8988T (cell line): ENCODE results near the gene OTOA.
A peak's percentile ranks its signal among the peaks of the same experiment; 100 is the strongest.
"Not testable (repeated sequence)": the region's sequence is repeated elsewhere in the genome, so short reads cannot be mapped to it uniquely, and the experiment has no call there.

ENCODE experiments used
- DNase-seq: peaks from one replicate; pipeline ENCODE4 v3.0.0; 2011

Gene OTOA

GRCh38 chr16:21683184-21683583 lies 19.4 kb downstream of the OTOA start:
- DNase-seq: no peak

DNA sequence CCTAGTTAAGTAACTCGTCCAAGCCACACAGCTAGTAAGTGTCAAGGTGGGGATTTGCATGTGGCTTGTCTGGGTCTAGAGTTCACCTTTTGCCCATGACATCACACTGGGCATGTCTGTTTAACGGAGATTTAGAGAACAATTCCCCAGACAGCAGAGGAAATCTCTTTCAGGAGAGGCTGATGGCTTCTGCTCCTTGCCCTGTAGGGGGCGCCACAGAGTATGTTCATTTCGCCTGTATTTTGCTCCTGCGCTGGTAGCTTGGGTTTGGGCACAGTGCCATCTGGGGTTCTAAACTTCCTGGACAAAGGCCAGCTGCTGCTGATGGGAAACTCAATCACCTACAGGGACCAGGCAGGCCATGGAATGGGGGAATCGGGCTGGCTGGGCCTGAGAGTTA lies 20.4 kb downstream of the OTOA start:
- DNase-seq: no peak

DNA sequence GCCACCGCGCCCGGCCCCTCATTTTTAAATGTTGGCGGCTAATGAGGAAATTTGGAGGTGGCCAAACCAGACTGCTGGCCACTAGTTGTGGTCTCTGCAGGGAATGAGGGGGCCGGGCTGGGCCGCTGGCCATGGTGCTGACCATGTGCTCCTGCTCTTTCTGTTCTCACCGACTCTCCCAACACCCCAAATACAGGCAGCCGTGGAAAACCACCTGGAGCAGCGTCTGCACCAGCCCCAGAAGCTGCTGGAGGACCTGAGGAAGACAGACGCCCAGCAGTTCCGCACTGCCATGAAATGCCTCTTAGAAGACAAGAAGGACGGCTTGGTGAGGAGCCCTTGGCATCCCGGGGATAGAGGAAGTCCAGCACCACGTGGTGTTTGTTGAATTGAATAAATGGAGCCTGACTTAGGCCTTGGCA lies 21.3 kb downstream of the OTOA start:
- no peak for DNase-seq

GRCh38 chr16:21689107-21689506 lies 25.3 kb downstream of the OTOA start:
- no peak for DNase-seq

GRCh38 chr16:21690967-21691366 lies 27.2 kb downstream of the OTOA start:
- not testable (repeated sequence) for DNase-seq

GRCh38 chr16:21694609-21695008 lies 30.8 kb downstream of the OTOA start:
- DNase-seq: no peak

DNA sequence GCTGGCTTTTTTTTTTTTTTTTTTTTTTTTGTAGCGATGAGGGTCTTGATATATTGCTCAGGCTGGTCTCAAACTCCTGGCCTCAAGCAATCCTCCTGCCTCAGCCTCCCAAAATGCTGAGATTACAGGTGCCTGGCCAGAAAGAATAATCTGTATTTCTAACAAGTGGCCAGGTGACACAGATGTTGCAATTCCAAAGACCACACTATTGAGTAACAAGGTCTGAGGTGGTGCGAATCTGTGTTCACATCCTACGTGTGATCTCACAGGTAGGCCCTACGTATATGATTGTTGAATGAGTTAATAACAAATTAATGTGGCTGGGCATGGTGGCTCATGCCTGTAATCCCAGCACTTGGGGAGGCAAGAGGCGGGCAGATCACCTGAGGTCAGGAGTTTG lies 33.3 kb downstream of the OTOA start:
- no peak for DNase-seq

GRCh38 chr16:21698169-21699032 lies 34.6 kb downstream of the OTOA start:
- DNase-seq: no peak

GRCh38 chr16:21701271-21701670 lies 37.5 kb downstream of the OTOA start:
- no peak for DNase-seq

DNA sequence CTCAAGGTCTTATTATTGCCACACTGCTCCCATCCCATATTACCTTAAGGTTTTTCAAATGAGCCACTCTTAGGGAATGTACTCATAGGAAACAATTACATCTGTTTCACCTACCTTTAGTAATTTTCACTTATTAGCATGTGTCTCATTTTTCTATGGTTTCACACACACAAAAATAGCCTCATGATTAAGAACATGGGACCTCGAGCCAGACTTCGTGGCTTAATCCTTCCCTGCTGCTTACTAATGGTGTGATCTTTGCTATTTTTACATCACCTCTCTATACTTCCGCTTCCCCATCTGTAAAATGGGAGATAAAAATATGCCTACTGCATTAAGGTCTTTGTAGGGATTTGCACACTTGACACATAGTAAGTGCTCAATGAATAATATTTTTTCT lies 38.5 kb downstream of the OTOA start:
- DNase-seq: no peak

- no peak for DNase-seq
Measured at GRCh38 chr16:21703156-21703555, 39.4 kb downstream of the OTOA start.

DNA sequence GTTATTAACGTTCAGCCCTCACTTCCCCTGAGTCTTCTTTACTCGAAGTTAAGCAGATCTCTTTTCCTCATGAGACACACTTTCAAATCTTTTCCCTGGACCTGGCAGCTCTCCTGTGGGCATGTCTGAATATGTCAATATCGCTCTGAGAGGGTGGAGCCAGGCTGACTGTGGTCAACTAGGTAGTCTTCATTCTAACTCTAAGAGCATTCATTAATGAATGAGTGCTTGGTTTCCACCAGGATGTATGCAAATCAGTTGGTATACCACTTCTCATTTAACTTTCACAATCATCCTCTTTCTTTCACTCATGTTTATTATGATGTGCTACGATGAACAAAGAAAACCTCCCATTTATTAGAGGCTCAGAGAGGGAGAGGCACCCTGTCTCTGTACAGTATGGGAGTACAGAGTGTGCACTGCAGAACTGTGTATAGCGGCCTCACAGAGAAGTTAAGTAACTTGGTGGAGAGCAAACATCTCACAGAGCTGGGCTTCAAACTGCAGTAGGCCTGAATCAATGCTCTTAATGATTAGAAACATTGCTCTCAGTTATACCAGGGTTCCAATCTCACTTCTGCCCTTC lies 39.9 kb downstream of the OTOA start:
- no peak for DNase-seq

- DNase-seq: no peak
Measured at GRCh38 chr16:21704266-21704665, 40.5 kb downstream of the OTOA start.

DNA sequence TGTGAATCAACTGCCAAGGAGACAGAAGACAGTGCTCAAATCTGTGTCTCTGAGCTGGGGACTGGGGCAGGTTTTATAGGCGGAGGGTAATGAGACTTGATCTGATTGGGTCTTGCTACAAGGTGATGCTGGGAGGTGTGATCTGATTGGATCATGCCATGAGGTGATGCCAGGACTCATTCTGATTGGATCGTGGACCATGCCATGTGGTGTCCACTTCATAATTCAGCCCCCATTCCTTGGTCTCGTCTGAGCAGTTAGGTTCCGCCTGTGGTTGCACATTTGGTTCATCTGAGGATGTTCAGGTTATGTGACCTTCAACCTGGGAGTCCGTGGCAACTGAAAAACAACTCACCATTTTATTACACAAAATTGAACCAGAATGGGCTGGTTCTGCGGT lies 41.0 kb downstream of the OTOA start:
- no peak for DNase-seq

GRCh38 chr16:21708533-21709115 lies 44.9 kb downstream of the OTOA start:
- DNase-seq: peak; percentile 36

DNA sequence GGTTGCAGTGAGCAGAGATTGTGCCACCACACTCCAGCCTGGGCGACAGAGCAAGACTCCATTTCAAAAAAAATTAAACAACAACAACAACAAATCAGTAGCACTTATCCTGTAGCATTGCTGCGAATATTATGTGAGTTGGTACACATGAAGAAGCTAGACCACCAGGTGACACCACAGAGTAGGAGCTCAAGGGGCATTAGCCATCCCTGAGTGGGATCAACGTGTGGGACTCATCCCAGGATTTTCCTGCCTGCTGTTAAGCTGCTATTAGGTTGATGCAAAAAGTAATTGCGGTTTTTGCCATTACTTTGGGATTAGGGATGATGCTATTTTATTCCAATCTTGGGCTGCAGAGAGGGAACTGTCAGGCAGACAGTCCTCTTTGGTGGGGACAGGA lies 47.2 kb downstream of the OTOA start:
- no peak for DNase-seq

- no peak for DNase-seq
Measured at GRCh38 chr16:21713549-21714368, 50.0 kb downstream of the OTOA start.

DNA sequence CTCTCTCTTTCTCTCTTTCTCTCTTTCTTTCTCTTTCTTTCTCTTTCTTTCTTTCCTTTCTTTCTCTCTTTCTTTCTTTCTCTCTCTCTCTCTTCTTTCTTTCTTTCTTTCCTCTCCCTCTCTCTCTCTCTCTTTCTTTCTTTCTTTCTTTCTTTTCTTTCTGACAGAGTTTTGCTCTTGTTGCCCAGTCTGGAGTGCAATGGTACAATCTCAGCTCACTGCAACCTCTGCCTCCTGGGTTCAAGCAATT lies 50.5 kb downstream of the OTOA start:
- not testable (repeated sequence) for DNase-seq

GRCh38 chr16:21717608-21718007 lies 53.8 kb downstream of the OTOA start:
- no peak for DNase-seq

GRCh38 chr16:21719283-21719682 lies 55.5 kb downstream of the OTOA start:
- DNase-seq: no peak

GRCh38 chr16:21720533-21720932 lies 56.8 kb downstream of the OTOA start:
- DNase-seq: no peak

DNA sequence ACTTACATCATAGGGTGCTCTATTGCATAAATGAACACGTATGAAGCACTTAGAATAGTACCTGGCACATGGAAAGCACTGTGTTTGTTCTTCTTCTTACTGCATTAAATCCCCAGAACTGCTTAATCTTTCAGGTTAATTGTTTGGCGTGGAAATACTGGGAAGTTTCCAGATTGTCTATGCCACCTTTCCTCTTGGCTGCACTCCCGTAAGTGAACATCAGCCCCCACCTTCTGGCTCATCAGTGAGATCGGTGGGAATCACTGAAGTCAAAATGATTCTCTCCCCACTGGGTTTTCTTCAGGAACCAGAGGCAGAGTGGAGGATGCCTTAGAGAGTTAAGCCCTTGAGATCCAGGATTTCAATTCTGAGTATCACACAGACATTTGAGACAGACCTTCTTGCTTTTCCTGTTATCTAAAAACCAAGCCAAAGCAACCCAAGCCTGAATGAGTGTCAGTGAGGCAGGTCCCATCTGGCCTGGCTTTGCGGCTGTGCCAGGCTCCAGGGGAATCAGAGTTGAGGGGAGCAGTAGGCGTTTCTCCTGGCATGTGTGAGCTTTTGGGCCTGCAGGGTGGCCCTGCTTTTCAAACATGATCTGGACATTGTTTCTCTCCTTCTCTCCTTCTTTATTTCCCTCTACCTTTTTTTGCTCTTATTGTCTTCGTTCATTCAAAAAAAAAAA lies 59.1 kb downstream of the OTOA start:
- DNase-seq: no peak

- DNase-seq: no peak
Measured at GRCh38 chr16:21723532-21723931, 59.8 kb downstream of the OTOA start.
